Uterus (tissue), 4 donors: ENCODE results near the gene UBAC1. TPM values are rescaled to one million over a fixed set of nuclear protein-coding genes. Genes with fewer than 3 reads are reported as not detected.

Experiments
- DNase-seq, 2 donors: peaks; one replicate each; pipeline ENCODE4 v3.0.0-alpha.2; 2019 to 2020
- H3K27ac ChIP-seq, 2 donors: fragments of 200-600 bp; sonication (generic); 1 replicate in 1 of 2; 2 replicates in 1 of 2; pipeline ENCODE4 v1.5.1; 2016 to 2018
- H3K27me3 ChIP-seq, 2 donors: fragments of 200-600 bp; sonication (generic); one replicate each; pipeline ENCODE4 v1.5.1; 2018 to 2019; ENCODE audit warnings: control low read depth in 1 of 2
- H3K36me3 ChIP-seq, 2 donors: fragments of 200-600 bp; sonication (generic); one replicate each; pipeline ENCODE4 v1.5.1; 2019; ENCODE audit warnings: control low read depth in 1 of 2
- H3K4me1 ChIP-seq, 2 donors: fragments of 200-600 bp; sonication (generic); one replicate each; pipeline ENCODE4 v1.5.1; 2018 to 2019; ENCODE audit warnings: control low read depth in 1 of 2
- H3K4me3 ChIP-seq, 2 donors: fragments of 200-600 bp; sonication (generic); 1 replicate in 1 of 2; 2 replicates in 1 of 2; pipeline ENCODE4 v1.5.1; 2018 to 2019; ENCODE audit warnings: mild to moderate bottlenecking in 1 of 2
- H3K9me3 ChIP-seq, 2 donors: fragments of 200-600 bp; sonication (generic); one replicate each; pipeline ENCODE4 v1.5.1; 2019; ENCODE audit warnings: control low read depth in 1 of 2
- CTCF ChIP-seq, 4 experiments: fragments of 200-600 bp in 2 of 4; fragments of 450-650 bp in 2 of 4; sonication (generic) in 2 of 4; IDR thresholded peaks; one replicate each; pipeline ENCODE4 v1.5.1; 2016 to 2019; ENCODE audit warnings: antibody characterized with exemption in 4 of 4, mild to moderate bottlenecking in 2 of 4, moderate library complexity in 1 of 4
- POLR2A ChIP-seq, 2 donors: fragments of 450-650 bp; IDR thresholded peaks; one replicate each; pipeline ENCODE4 v1.6.1; 2016; ENCODE audit warnings: antibody characterized with exemption in 2 of 2, mild to moderate bottlenecking in 1 of 2, moderate library complexity in 1 of 2
- intact Hi-C: fragments of 100-400 bp; cut with DNase I; formaldehyde crosslinking; loops from one replicate; pipeline ENCODE4 v1.15.1; 2023; ENCODE audit warnings: low total_unique reads
- total RNA-seq, 4 donors: library from RNA; depleted of rRNA in 3 of 4; stranded (reverse); fragments of >200 nt in 3 of 4; gene quantifications; one replicate each; pipeline versions ENCODE4 v1.1.0 to v1.2.4, GENCODE V29; 2014 to 2023
- donor health status: DM: yes; HTN: yes; CAD: no.

UBAC1 gene
- total RNA-seq, 4 donors from 2014 or later: 25.1 to 46.1 (median 35.8) TPM

- intact Hi-C loops: no loop called here
- H3K4me1 ChIP-seq: peaks cover 0 to 8% of the 10 kb centered on the region in 2 donors
Observed at GRCh38 chr9:136003411-136004218, 42.4 kb upstream of the UBAC1 start.

GRCh38 chr9:136002881-136003280 is 41.7 kb upstream of the UBAC1 start:
- Histone ChIP-seq H3K4me3 (no peak overlapping the region), H3K4me1 (peaks cover 0 to 8% of the 10 kb centered on the region in 2 donors), H3K36me3 (no peaks in the 10 kb centered on the region), H3K27me3 (no peaks in the 10 kb centered on the region), H3K27ac (no peak overlapping the region), H3K9me3 (no peaks in the 10 kb centered on the region)
- DNase-seq: no peak
- intact Hi-C loops: no loop called here
- TF ChIP-seq POLR2A (IDR thresholded peaks at IDR 0.05) (no peak), CTCF (IDR thresholded peaks at IDR 0.05) (no peak)

More at GRCh38 chr9:136003411-136004218, 42.4 kb upstream of the UBAC1 start:
- no peak for TF ChIP-seq POLR2A (IDR thresholded peaks at IDR 0.05)
- TF ChIP-seq CTCF (IDR thresholded peaks at IDR 0.05): no peak
- no peaks in the 10 kb centered on the region for H3K9me3 ChIP-seq
- H3K27me3 ChIP-seq: no peaks in the 10 kb centered on the region
- DNase-seq: no peak
- no peak overlapping the region for H3K27ac ChIP-seq
- H3K4me3 ChIP-seq: no peak overlapping the region
- no peaks in the 10 kb centered on the region for H3K36me3 ChIP-seq

GRCh38 chr9:136002215-136002614 is 41.0 kb upstream of the UBAC1 start:
- TF ChIP-seq CTCF (IDR thresholded peaks at IDR 0.05): no peak
- no peak for TF ChIP-seq POLR2A (IDR thresholded peaks at IDR 0.05)
- Histone ChIP-seq H3K27ac (no peak overlapping the region), H3K36me3 (no peaks in the 10 kb centered on the region), H3K4me1 (peaks cover 0 to 8% of the 10 kb centered on the region in 2 donors), H3K27me3 (no peaks in the 10 kb centered on the region), H3K4me3 (no peak overlapping the region), H3K9me3 (no peaks in the 10 kb centered on the region)
- DNase-seq: no peak
- intact Hi-C loops: no loop called here

GRCh38 chr9:136001231-136001630 is 40.1 kb upstream of the UBAC1 start:
- Histone ChIP-seq H3K36me3 (no peaks in the 10 kb centered on the region), H3K9me3 (no peaks in the 10 kb centered on the region), H3K4me1 (peaks cover 0 to 8% of the 10 kb centered on the region in 2 donors), H3K27ac (no peak overlapping the region), H3K4me3 (no peak overlapping the region), H3K27me3 (no peaks in the 10 kb centered on the region)
- no peak for DNase-seq
- intact Hi-C loops: no loop called here
- TF ChIP-seq POLR2A (IDR thresholded peaks at IDR 0.05) (no peak), CTCF (IDR thresholded peaks at IDR 0.05) (no peak)

- DNase-seq: no peak
- Histone ChIP-seq H3K36me3 (no peaks in the 10 kb centered on the region), H3K9me3 (no peaks in the 10 kb centered on the region), H3K4me3 (no peak overlapping the region), H3K27ac (no peak overlapping the region), H3K4me1 (peaks cover 0 to 6% of the 10 kb centered on the region in 2 donors), H3K27me3 (no peaks in the 10 kb centered on the region)
- intact Hi-C loops: no loop called here
- TF ChIP-seq POLR2A (IDR thresholded peaks at IDR 0.05) (no peak), CTCF (IDR thresholded peaks at IDR 0.05) (no peak)
Observed at GRCh38 chr9:135998410-135999071, 37.4 kb upstream of the UBAC1 start.
